Neural cell (in vitro differentiated cells): ENCODE results near the gene SHLD2. TPM values are rescaled to one million over a fixed set of nuclear protein-coding genes. Genes with fewer than 3 reads are reported as not detected.
"Not testable (repeated sequence)": the region's sequence is repeated elsewhere in the genome, so short reads cannot be mapped to it uniquely, and the experiment has no call there.

ENCODE experiments used
- H2AFZ ChIP-seq: fragments of 200-600, 300-800 bp; sonication (generic), shearing (Covaris generic); 2 replicates; pipeline ENCODE4 v1.6.0; 2014; ENCODE audit warnings: low read depth, mild to moderate bottlenecking, antibody characterized with exemption, low read length, moderate library complexity
- H3F3A ChIP-seq: fragments of 200-600 bp; shearing (Covaris generic); 2 replicates; pipeline ENCODE4 v1.6.1; 2016; ENCODE audit warnings: mild to moderate bottlenecking, moderate library complexity, mixed read lengths, antibody characterized with exemption, low read length; ENCODE audit not compliant: insufficient read depth, poor library complexity, severe bottlenecking
- H3K27ac ChIP-seq: fragments of 200-600, 300-800 bp; sonication (generic), shearing (Covaris generic); 2 replicates; pipeline ENCODE4 v1.5.1; 2014; ENCODE audit warnings: mild to moderate bottlenecking, low read length, moderate library complexity
- H3K27me3 ChIP-seq: fragments of 300-800, 200-600 bp; sonication (generic), shearing (Covaris generic); 2 replicates; pipeline ENCODE4 v1.6.0; 2014; ENCODE audit warnings: mild to moderate bottlenecking, low read depth, low read length, moderate library complexity; ENCODE audit not compliant: insufficient read depth
- H3K36me3 ChIP-seq: fragments of 300-800, 200-600 bp; sonication (generic), shearing (Covaris generic); 2 replicates; pipeline ENCODE4 v1.5.1; 2014; ENCODE audit warnings: mild to moderate bottlenecking, antibody characterized with exemption, low read length, moderate library complexity; ENCODE audit not compliant: insufficient read depth
- H3K4me2 ChIP-seq: fragments of 300-800, 200-600 bp; sonication (generic), shearing (Covaris generic); 2 replicates; pipeline ENCODE4 v1.6.0; 2014; ENCODE audit warnings: mild to moderate bottlenecking, low read length
- H3K4me3 ChIP-seq: fragments of 300-800, 200-600 bp; sonication (generic), shearing (Covaris generic); 2 replicates; pipeline ENCODE4 v1.5.1; 2014; ENCODE audit warnings: mild to moderate bottlenecking, low read length, moderate library complexity
- H3K79me2 ChIP-seq: fragments of 200-600 bp; shearing (Covaris generic); replicated peaks from 2 replicates; pipeline ENCODE4 v1.6.0; 2014; ENCODE audit warnings: mild to moderate bottlenecking, low read length, moderate library complexity; ENCODE audit not compliant: insufficient read depth
- H3K9ac ChIP-seq: fragments of 300-800, 200-600 bp; sonication (generic), shearing (Covaris generic); 2 replicates; pipeline ENCODE4 v1.6.1; 2016; ENCODE audit warnings: mild to moderate bottlenecking, low read length, mixed read lengths
- H3K9me2 ChIP-seq: fragments of 200-600 bp; shearing (Covaris generic); 2 replicates; pipeline ENCODE4 v1.6.1; 2016; ENCODE audit warnings: mild to moderate bottlenecking, low read length, mixed read lengths; ENCODE audit not compliant: insufficient read depth
- H3K9me3 ChIP-seq: fragments of 200-600, 300-800 bp; sonication (generic), shearing (Covaris generic); 2 replicates; pipeline ENCODE4 v1.6.1; 2016; ENCODE audit warnings: mild to moderate bottlenecking, mixed run types, low read length, moderate library complexity, mixed read lengths
- H4K20me1 ChIP-seq: fragments of 200-600 bp; shearing (Covaris generic); 2 replicates; pipeline ENCODE4 v1.6.1; 2016; ENCODE audit warnings: mild to moderate bottlenecking, mixed run types; ENCODE audit not compliant: insufficient read depth
- polyA plus RNA-seq: library from polyadenylated mRNA; depleted of rRNA; stranded (reverse); fragments of >200 nt; gene quantifications from 2 replicates; pipeline ENCODE4 v1.2.3, GENCODE V29; 2014

SHLD2 gene
- polyA plus RNA-seq, 1 donor from 2014 or later = 15.8 TPM

GRCh38 chr10:87219370-87219769, 124.4 kb downstream of the SHLD2 start:
- H3K4me2 ChIP-seq, H3K4me3 ChIP-seq, H3K79me2 ChIP-seq, H3K27ac ChIP-seq, H3K9me3 ChIP-seq, H2AFZ ChIP-seq, H3F3A ChIP-seq, H4K20me1 ChIP-seq, H3K27me3 ChIP-seq, H3K9me2 ChIP-seq, H3K36me3 ChIP-seq, H3K9ac ChIP-seq: not testable (repeated sequence)

- not testable (repeated sequence) for H3K9ac ChIP-seq, H4K20me1 ChIP-seq, H3K79me2 ChIP-seq, H3K27ac ChIP-seq, H3K27me3 ChIP-seq, H3F3A ChIP-seq, H3K9me3 ChIP-seq, H3K9me2 ChIP-seq, H3K4me2 ChIP-seq, H2AFZ ChIP-seq, H3K36me3 ChIP-seq, H3K4me3 ChIP-seq
These were observed 127.8 kb downstream of the SHLD2 start for GRCh38 chr10:87222789-87223188.

GRCh38 chr10:87225148-87225547, 130.1 kb downstream of the SHLD2 start, which contains the start of gene NUTM2A:
Gene NUTM2A, plus strand, starts transcription at chr10:87225448. Its CDS starts 383 bp downstream, at chr10:87225831.
- not testable (repeated sequence) for H2AFZ ChIP-seq, H3K9ac ChIP-seq, H3K27me3 ChIP-seq, H3K79me2 ChIP-seq, H3K27ac ChIP-seq, H3K36me3 ChIP-seq, H3K4me2 ChIP-seq, H3F3A ChIP-seq, H3K9me2 ChIP-seq, H3K9me3 ChIP-seq, H4K20me1 ChIP-seq, H3K4me3 ChIP-seq

GRCh38 chr10:87228247-87228646, 133.2 kb downstream of the SHLD2 start:
- not testable (repeated sequence) for H3K9ac ChIP-seq, H2AFZ ChIP-seq, H4K20me1 ChIP-seq, H3K9me2 ChIP-seq, H3K4me3 ChIP-seq, H3K4me2 ChIP-seq, H3K36me3 ChIP-seq, H3K27me3 ChIP-seq, H3K79me2 ChIP-seq, H3F3A ChIP-seq, H3K9me3 ChIP-seq, H3K27ac ChIP-seq

- H3K27ac ChIP-seq, H3F3A ChIP-seq, H3K9me3 ChIP-seq, H3K27me3 ChIP-seq, H3K4me3 ChIP-seq, H3K36me3 ChIP-seq, H4K20me1 ChIP-seq, H2AFZ ChIP-seq, H3K9me2 ChIP-seq, H3K79me2 ChIP-seq, H3K9ac ChIP-seq, H3K4me2 ChIP-seq: not testable (repeated sequence)
These were observed 134.2 kb downstream of the SHLD2 start for GRCh38 chr10:87229211-87229610.

GRCh38 chr10:87234854-87235253, 139.8 kb downstream of the SHLD2 start:
- not testable (repeated sequence) for H4K20me1 ChIP-seq, H3K9me3 ChIP-seq, H3K4me3 ChIP-seq, H3K27ac ChIP-seq, H3F3A ChIP-seq, H2AFZ ChIP-seq, H3K9me2 ChIP-seq, H3K36me3 ChIP-seq, H3K4me2 ChIP-seq, H3K79me2 ChIP-seq, H3K9ac ChIP-seq, H3K27me3 ChIP-seq

- not testable (repeated sequence) for H2AFZ ChIP-seq, H3K9me2 ChIP-seq, H3K36me3 ChIP-seq, H3K27me3 ChIP-seq, H3K4me3 ChIP-seq, H3F3A ChIP-seq, H3K4me2 ChIP-seq, H3K9ac ChIP-seq, H4K20me1 ChIP-seq, H3K9me3 ChIP-seq, H3K27ac ChIP-seq, H3K79me2 ChIP-seq
These were observed 142.2 kb downstream of the SHLD2 start for GRCh38 chr10:87237244-87237643.

GRCh38 chr10:87239346-87239808, 144.4 kb downstream of the SHLD2 start:
- H3K36me3 ChIP-seq, H2AFZ ChIP-seq, H3K27ac ChIP-seq, H3K4me3 ChIP-seq, H3K27me3 ChIP-seq, H3K79me2 ChIP-seq, H3K9ac ChIP-seq, H3K9me3 ChIP-seq, H3K4me2 ChIP-seq, H3K9me2 ChIP-seq, H3F3A ChIP-seq, H4K20me1 ChIP-seq: not testable (repeated sequence)
